ENCODE results near the gene ARRDC1. TPM values are rescaled to one million over a fixed set of nuclear protein-coding genes. Genes with fewer than 3 reads are reported as not detected.
"Not testable (repeated sequence)": the region's sequence is repeated elsewhere in the genome, so short reads cannot be mapped to it uniquely, and the experiment has no call there.

Gene ARRDC1
- total RNA-seq, 1 donor from 2014 or later = 136 TPM

GRCh38 chr9:137589441-137590122 lies 15.9 kb upstream of the ARRDC1 start:
- Histone ChIP-seq H3K4me3 (ENCODE audit: low read depth, low read length) (peak overlapping the region; percentile 65), H3K27me3 (ENCODE audit: control insufficient read depth, insufficient read depth, low read length) (no peaks in the 10 kb centered on the region), H3K36me3 (ENCODE audit: control insufficient read depth, insufficient read depth, low read length) (peaks cover 22% of the 10 kb centered on the region)
- no peak for TF ChIP-seq CTCF (IDR thresholded peaks at IDR 0.05; ENCODE audit: insufficient read depth, low read length, severe bottlenecking)
- FAIRE-seq (no peak), DNase-seq (ENCODE audit: low read depth) (no peak)

- DNase-seq (ENCODE audit: low read depth) = no peak
- no peak for TF ChIP-seq CTCF (IDR thresholded peaks at IDR 0.05; ENCODE audit: insufficient read depth, low read length, severe bottlenecking)
- Histone ChIP-seq H3K36me3 (ENCODE audit: control insufficient read depth, insufficient read depth, low read length) (peaks cover 22% of the 10 kb centered on the region), H3K27me3 (ENCODE audit: control insufficient read depth, insufficient read depth, low read length) (no peaks in the 10 kb centered on the region), H3K4me3 (ENCODE audit: low read depth, low read length) (peak overlapping the region; percentile 65)
- no peak for FAIRE-seq
These were observed 15.4 kb upstream of the ARRDC1 start for GRCh38 chr9:137590123-137590468.

GRCh38 chr9:137590469-137591383 lies 14.8 kb upstream of the ARRDC1 start, which contains the start of gene ZMYND19:
Gene ZMYND19, minus strand, starts transcription at chr9:137590512. Its CDS starts 249 bp downstream, at chr9:137590263.
- peak within 1 kb of the TSS; percentile 76 for H3K4me3 ChIP-seq (ENCODE audit: low read depth, low read length)
- peak; percentile 49 for DNase-seq (ENCODE audit: low read depth)
- no peaks in the 10 kb centered on the region for H3K27me3 ChIP-seq (ENCODE audit: control insufficient read depth, insufficient read depth, low read length)
- no peak for FAIRE-seq
- H3K36me3 ChIP-seq (ENCODE audit: control insufficient read depth, insufficient read depth, low read length) = peaks cover 18% of the 10 kb centered on the region
- TF ChIP-seq CTCF (IDR thresholded peaks at IDR 0.05; ENCODE audit: insufficient read depth, low read length, severe bottlenecking) = no peak

GRCh38 chr9:137592767-137593166 lies 12.7 kb upstream of the ARRDC1 start:
- H3K4me3 ChIP-seq (ENCODE audit: low read depth, low read length) = no peak overlapping the region
- no peak for DNase-seq (ENCODE audit: low read depth)
- no peak for TF ChIP-seq CTCF (IDR thresholded peaks at IDR 0.05; ENCODE audit: insufficient read depth, low read length, severe bottlenecking)
- no peaks in the 10 kb centered on the region for H3K27me3 ChIP-seq (ENCODE audit: control insufficient read depth, insufficient read depth, low read length)
- FAIRE-seq = no peak
- H3K36me3 ChIP-seq (ENCODE audit: control insufficient read depth, insufficient read depth, low read length) = peaks cover 6% of the 10 kb centered on the region

GRCh38 chr9:137593176-137593575 lies 12.3 kb upstream of the ARRDC1 start:
- TF ChIP-seq CTCF (IDR thresholded peaks at IDR 0.05; ENCODE audit: insufficient read depth, low read length, severe bottlenecking) = no peak
- H3K36me3 ChIP-seq (ENCODE audit: control insufficient read depth, insufficient read depth, low read length) = peaks cover 4% of the 10 kb centered on the region
- FAIRE-seq (no peak), DNase-seq (ENCODE audit: low read depth) (no peak)
- no peak overlapping the region for H3K4me3 ChIP-seq (ENCODE audit: low read depth, low read length)
- no peaks in the 10 kb centered on the region for H3K27me3 ChIP-seq (ENCODE audit: control insufficient read depth, insufficient read depth, low read length)

GRCh38 chr9:137596577-137596976 lies 8.9 kb upstream of the ARRDC1 start:
- DNase-seq (ENCODE audit: low read depth); FAIRE-seq; H3K36me3 ChIP-seq (ENCODE audit: control insufficient read depth, insufficient read depth, low read length); H3K27me3 ChIP-seq (ENCODE audit: control insufficient read depth, insufficient read depth, low read length); H3K4me3 ChIP-seq (ENCODE audit: low read depth, low read length): not testable (repeated sequence)

Data from bronchial epithelial cell (primary cell).